Measurements from ENCODE around the gene EFNA1.

EFNA1 gene

GRCh38 chr1:155127105-155127966, at the start of gene EFNA1:
EFNA1 (plus strand) TSS chr1:155127876; CDS start chr1:155127978, 102 bp downstream.
- no peak for TF ChIP-seq CTCF (IDR thresholded peaks at IDR 0.05; ENCODE audit: insufficient read depth, missing control alignments)
- no peak for DNase-seq (ENCODE audit: insufficient read length, low spot score)
- no peak for FAIRE-seq

GRCh38 chr1:155078469-155079209, 49.0 kb upstream of the EFNA1 start, which contains the start of gene EFNA3:
EFNA3 (plus strand) TSS chr1:155078837; CDS start chr1:155078942, 105 bp downstream.
- no peak for FAIRE-seq
- no peak for TF ChIP-seq CTCF (IDR thresholded peaks at IDR 0.05; ENCODE audit: insufficient read depth, missing control alignments)
- DNase-seq (ENCODE audit: insufficient read length, low spot score): peak; percentile 99

GRCh38 chr1:155079210-155079486, 48.5 kb upstream of the EFNA1 start:
- FAIRE-seq (no peak), DNase-seq (ENCODE audit: insufficient read length, low spot score) (no peak)
- no peak for TF ChIP-seq CTCF (IDR thresholded peaks at IDR 0.05; ENCODE audit: insufficient read depth, missing control alignments)

GRCh38 chr1:155079487-155080311, 48.0 kb upstream of the EFNA1 start:
- no peak for TF ChIP-seq CTCF (IDR thresholded peaks at IDR 0.05; ENCODE audit: insufficient read depth, missing control alignments)
- no peak for FAIRE-seq

GRCh38 chr1:155080312-155081228, 47.1 kb upstream of the EFNA1 start:
- peak; percentile 82 for DNase-seq (ENCODE audit: insufficient read length, low spot score)
- no peak for TF ChIP-seq CTCF (IDR thresholded peaks at IDR 0.05; ENCODE audit: insufficient read depth, missing control alignments)

More at GRCh38 chr1:155079487-155080311, 48.0 kb upstream of the EFNA1 start:
- no peak for DNase-seq (ENCODE audit: insufficient read length, low spot score)

More at GRCh38 chr1:155080312-155081228, 47.1 kb upstream of the EFNA1 start:
- FAIRE-seq: no peak

All from D721Med (cell line).